Calu3 (cell line): ENCODE data around the gene GANAB. TPM values are rescaled to one million over a fixed set of nuclear protein-coding genes. Genes with fewer than 3 reads are reported as not detected.

Experiments used
- BruUV-seq: library from RNA; stranded (reverse); fragments of 400-500 nt; replicated peaks from 2 replicates; lab custom pipeline; 2021; lab: Mats Ljungman, UMichigan
- CTCF ChIA-PET: fragments of 300-600 bp; sonication (Branson Sonifier 250); formaldehyde crosslinking; loops from one replicate; lab custom pipeline; 2022; ENCODE audit warnings: antibody characterized with exemption; lab: Charles Lee
- DNase-seq: peaks from one replicate; pipeline ENCODE4 v3.0.0; 2022
- H3K27ac Mint-ChIP-seq: one replicate; pipeline ENCODE4 v1.8.0; 2022; ENCODE audit warnings: mixed read lengths; ENCODE audit not compliant: unreplicated experiment
- H3K27me3 Mint-ChIP-seq: one replicate; pipeline ENCODE4 v1.8.0; 2022; ENCODE audit warnings: mixed read lengths; ENCODE audit not compliant: unreplicated experiment
- H3K36me3 Mint-ChIP-seq: one replicate; pipeline ENCODE4 v1.8.0; 2022; ENCODE audit warnings: mild to moderate bottlenecking, moderate library complexity, mixed read lengths; ENCODE audit not compliant: insufficient read depth, unreplicated experiment
- H3K4me1 Mint-ChIP-seq: one replicate; pipeline ENCODE4 v1.8.0; 2022; ENCODE audit warnings: mild to moderate bottlenecking, low read depth, mixed read lengths; ENCODE audit not compliant: unreplicated experiment
- H3K4me3 Mint-ChIP-seq: one replicate; pipeline ENCODE4 v1.8.0; 2022; ENCODE audit warnings: mild to moderate bottlenecking, low read depth, moderate library complexity, mixed read lengths; ENCODE audit not compliant: unreplicated experiment
- H3K9me3 Mint-ChIP-seq: one replicate; pipeline ENCODE4 v1.8.0; 2022; ENCODE audit warnings: low read depth, mixed read lengths; ENCODE audit not compliant: unreplicated experiment
- intact Hi-C: fragments of 100-400 bp; cut with micrococcal nuclease; formaldehyde crosslinking; loops from one replicate; pipeline ENCODE4 v1.10.0; 2022; ENCODE audit not compliant: unreplicated experiment
- total RNA-seq: library from RNA; stranded (reverse); gene quantifications from 2 replicates; pipeline ENCODE4 v1.2.3, GENCODE V29; 2022
- TF ChIP-seq, protein P1 (sequence below): fragments of 200-600 bp; IDR thresholded peaks from one replicate; pipeline ENCODE4 v1.8.0; 2022; ENCODE audit warnings: antibody characterized with exemption; ENCODE audit not compliant: unreplicated experiment

Gene GANAB
- total RNA-seq, 1 experiment from 2014 or later = 377 TPM

DNA sequence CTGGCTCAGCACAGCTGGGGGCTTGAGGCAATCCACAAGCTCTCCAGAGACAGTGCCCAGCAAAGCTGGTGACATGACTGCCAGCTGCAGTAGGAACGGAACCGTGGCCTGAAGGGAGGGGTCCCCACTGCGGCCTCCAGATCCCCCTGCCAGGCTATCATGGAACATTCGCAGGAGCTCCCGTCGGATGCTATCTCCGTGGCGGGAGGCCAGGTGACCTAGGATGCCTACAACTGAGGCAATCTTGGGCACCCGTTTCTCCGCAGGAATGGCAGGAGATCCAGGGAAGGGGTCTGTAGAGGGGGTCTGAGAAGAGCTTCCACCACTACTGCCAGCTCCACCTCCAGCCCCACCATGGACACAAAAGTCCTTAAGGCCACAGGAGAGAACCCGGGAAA, 2.6 kb upstream of the GANAB start:
- DNase-seq = no peak
- H3K27me3 Mint-ChIP-seq = no peaks in the 10 kb centered on the region
- intact Hi-C loops = no loop called here
- H3K36me3 Mint-ChIP-seq = peaks cover 59% of the 10 kb centered on the region
- no peak overlapping the region for H3K4me3 Mint-ChIP-seq
- H3K9me3 Mint-ChIP-seq = no peaks in the 10 kb centered on the region
- BruUV-seq = no TSS peak
- CTCF ChIA-PET = interaction anchor here (0.6 kb wide), 1 partner anchor 71 kb away, joined by 3 read pairs; no protein-coding TSS in a partner anchor
- H3K4me1 Mint-ChIP-seq = peaks cover 16% of the 10 kb centered on the region
- no peak overlapping the region for H3K27ac Mint-ChIP-seq
- TF ChIP-seq, protein P1, sequence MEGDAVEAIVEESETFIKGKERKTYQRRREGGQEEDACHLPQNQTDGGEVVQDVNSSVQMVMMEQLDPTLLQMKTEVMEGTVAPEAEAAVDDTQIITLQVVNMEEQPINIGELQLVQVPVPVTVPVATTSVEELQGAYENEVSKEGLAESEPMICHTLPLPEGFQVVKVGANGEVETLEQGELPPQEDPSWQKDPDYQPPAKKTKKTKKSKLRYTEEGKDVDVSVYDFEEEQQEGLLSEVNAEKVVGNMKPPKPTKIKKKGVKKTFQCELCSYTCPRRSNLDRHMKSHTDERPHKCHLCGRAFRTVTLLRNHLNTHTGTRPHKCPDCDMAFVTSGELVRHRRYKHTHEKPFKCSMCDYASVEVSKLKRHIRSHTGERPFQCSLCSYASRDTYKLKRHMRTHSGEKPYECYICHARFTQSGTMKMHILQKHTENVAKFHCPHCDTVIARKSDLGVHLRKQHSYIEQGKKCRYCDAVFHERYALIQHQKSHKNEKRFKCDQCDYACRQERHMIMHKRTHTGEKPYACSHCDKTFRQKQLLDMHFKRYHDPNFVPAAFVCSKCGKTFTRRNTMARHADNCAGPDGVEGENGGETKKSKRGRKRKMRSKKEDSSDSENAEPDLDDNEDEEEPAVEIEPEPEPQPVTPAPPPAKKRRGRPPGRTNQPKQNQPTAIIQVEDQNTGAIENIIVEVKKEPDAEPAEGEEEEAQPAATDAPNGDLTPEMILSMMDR = no peak

DNA sequence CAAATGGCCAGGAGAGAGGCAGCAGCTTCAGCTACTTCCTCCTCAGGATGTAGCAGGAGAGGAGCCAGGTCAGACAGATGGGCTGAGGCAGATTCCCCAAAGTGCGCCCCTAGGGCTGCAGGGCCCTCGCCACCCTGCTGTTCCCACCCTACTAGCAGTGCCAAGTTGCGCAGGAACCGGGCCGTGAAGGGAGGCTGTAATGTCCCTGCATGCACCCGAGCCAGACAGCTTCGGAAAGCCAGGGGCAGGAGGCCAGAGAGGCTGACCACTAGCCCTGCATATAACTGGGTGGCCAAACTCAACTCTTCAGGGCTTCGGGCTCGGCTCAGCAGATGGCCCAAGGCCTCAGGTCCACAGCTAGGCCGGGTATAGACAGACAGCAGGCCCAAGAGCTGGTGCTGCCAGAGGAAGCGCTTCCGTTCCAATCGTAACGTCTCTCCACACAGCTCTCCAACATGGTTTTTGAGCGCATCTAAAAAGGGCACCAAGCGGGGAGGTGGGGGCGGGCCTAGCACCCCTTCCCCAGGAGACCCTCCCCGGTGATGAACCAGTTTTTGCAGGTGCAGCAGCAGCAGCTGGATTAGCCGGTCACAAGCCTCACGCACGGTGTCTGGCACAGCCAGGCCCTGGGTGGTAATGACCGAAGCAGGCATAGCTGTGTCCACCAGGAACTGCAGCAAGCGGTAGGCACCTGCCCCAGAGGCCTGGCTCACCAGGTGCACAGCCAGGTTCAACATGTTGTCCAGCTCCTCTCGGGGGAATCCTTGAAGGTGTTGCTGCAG, 2.0 kb upstream of the GANAB start:
- H3K27ac Mint-ChIP-seq = no peak overlapping the region
- TF ChIP-seq, protein P1 = no peak
- CTCF ChIA-PET = no interaction called here
- peaks cover 10% of the 10 kb centered on the region for H3K4me1 Mint-ChIP-seq
- H3K4me3 Mint-ChIP-seq = no peak overlapping the region
- peaks cover 55% of the 10 kb centered on the region for H3K36me3 Mint-ChIP-seq
- intact Hi-C loops = no loop called here
- no peaks in the 10 kb centered on the region for H3K27me3 Mint-ChIP-seq
- no peaks in the 10 kb centered on the region for H3K9me3 Mint-ChIP-seq
- no peak for DNase-seq
- BruUV-seq = no TSS peak

DNA sequence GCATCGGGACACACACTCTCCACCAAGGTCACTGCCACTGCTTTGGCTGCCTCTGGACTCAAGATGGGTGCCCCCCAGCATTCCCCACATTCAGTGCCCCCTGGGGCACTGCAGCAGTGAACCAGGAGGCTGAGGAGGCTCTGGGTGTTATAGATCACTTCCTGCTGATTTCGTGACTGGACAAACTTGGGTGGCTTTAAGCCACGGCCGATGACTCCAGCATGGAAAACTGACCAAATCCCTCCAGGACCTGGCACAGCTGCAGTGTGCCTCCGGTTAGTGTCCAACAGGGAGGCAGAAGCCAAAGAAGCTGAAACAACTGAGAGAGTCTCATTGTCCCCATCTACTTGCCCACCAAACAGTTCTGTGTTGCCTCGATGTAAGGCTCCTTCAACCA, 1.2 kb upstream of the GANAB start:
- H3K9me3 Mint-ChIP-seq = no peaks in the 10 kb centered on the region
- TF ChIP-seq, protein P1 = no peak
- H3K4me3 Mint-ChIP-seq = no peak overlapping the region
- H3K4me1 Mint-ChIP-seq = peaks cover 6% of the 10 kb centered on the region
- peaks cover 48% of the 10 kb centered on the region for H3K36me3 Mint-ChIP-seq
- H3K27ac Mint-ChIP-seq = no peak overlapping the region
- CTCF ChIA-PET = no interaction called here
- H3K27me3 Mint-ChIP-seq = no peaks in the 10 kb centered on the region
- no TSS peak for BruUV-seq
- no peak for DNase-seq
- intact Hi-C loops = no loop called here

DNA sequence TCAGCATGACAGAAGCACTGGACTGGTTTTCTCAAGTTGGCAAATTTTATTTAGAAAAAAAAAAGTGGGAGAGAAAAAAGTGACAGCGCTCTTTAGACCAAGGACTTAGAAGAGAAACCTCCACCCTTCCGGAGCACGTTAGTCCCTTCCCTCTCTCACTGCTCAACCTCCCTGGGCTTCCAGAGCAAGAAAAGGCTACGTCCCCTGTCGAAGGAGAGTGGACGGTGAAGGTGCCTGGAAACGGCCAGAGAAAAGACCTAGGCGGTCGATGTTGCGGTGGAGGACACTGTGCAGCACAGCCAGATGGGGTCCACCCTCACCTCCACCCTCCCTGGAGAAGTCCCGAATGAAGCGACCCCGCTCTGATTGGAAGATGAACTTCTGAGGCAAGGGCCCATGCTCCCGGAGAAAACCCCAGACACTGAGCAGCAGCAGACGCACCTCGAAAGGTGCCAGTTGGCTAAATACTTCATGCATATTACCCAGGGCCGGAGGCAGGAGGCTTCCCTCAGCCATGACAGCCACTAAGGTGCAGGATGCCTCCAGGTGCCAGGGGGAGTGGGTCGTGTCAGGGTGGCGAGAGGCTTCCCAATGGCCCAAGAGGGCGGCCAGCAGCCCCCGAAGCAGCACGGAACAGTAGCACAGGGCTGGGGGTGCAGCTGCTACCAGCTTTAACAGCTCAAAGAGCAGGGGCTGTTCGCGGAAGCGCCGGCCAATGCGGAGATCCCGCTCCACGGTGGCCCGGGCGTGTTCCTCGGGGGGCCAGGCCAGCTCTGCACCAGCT, 604 bp upstream of the GANAB start:
- TF ChIP-seq, protein P1 = no peak
- peaks cover 46% of the 10 kb centered on the region for H3K36me3 Mint-ChIP-seq
- CTCF ChIA-PET = interaction anchor here (0.6 kb wide), 2 partner anchors 25 to 392 kb away, joined by 3 to 6 read pairs; no protein-coding TSS in a partner anchor
- intact Hi-C loops = loop anchor here (1.0 kb wide), 1 partner anchor 11 kb away; no protein-coding TSS in a partner anchor
- H3K4me3 Mint-ChIP-seq = peak overlapping the region; percentile 93
- H3K9me3 Mint-ChIP-seq = no peaks in the 10 kb centered on the region
- no peaks in the 10 kb centered on the region for H3K4me1 Mint-ChIP-seq
- BruUV-seq = no TSS peak
- no peak for DNase-seq
- no peaks in the 10 kb centered on the region for H3K27me3 Mint-ChIP-seq
- H3K27ac Mint-ChIP-seq = peak overlapping the region; percentile 91
